Measurements from ENCODE around the gene ZNF488. TPM values are rescaled to one million over a fixed set of nuclear protein-coding genes. Genes with fewer than 3 reads are reported as not detected.

Gene ZNF488
- total RNA-seq, 1 donor, result 0.18 TPM

DNA sequence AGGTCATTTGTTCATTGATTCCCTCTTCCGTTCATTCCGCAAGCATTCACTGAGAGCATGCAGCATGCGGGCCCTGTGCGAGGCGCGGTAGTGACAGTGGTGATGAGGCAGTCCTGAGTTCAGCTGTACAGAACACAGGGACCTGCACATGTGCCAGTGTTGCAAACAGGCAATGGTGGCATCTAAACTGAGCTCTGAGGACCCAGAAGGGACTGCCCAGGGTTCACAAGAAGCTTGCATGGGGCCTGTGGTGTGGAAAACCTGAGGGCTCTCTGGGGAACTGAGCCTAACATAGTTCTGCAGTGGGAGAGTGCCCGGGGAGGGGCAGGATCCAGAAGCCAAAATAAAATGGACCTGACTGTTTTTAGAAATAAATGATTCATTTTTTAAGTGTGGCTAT lies 13.2 kb downstream of the ZNF488 start:
- no peak for DNase-seq (ENCODE audit: low read depth)
- H3K4me3 ChIP-seq (ENCODE audit: low read depth, low read length), result no peak overlapping the region
- no peak for TF ChIP-seq CTCF (IDR thresholded peaks at IDR 0.05; ENCODE audit: insufficient read depth, low read length)

GRCh38 chr10:47370015-47370767 lies 13.9 kb downstream of the ZNF488 start:
- TF ChIP-seq CTCF (IDR thresholded peaks at IDR 0.05; ENCODE audit: insufficient read depth, low read length), result no peak
- H3K4me3 ChIP-seq (ENCODE audit: low read depth, low read length), result no peak overlapping the region
- DNase-seq (ENCODE audit: low read depth), result no peak

DNA sequence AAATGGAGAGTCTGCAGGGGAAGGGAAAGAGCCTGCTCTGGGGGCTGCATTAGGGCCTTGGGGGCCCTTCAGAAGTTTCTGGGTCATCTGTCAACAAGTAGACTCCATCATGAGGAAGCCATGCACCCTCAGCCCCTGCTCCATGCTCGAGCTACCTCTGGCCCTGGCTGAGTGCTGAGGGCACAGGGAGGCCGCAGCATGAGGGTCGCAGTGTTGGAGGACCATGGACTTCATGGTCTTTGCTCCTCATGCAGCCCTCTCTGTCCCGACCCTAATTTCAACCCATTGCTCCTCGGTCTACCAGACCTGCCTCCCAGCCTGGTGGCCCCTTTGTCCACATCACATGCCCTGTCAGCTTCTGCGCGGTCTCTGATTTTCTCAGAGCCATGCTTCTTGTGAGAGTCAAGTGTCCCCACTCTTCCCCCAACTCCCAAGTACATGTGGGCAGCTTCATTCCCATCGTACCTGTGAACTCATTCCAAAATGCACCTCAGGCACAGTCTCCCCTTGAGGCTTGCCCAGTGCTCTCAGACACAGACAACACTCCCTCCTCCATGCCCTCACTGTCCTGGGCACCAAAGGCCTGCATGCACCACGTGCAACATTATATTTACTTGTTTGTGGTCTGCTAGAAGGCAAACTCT lies 14.7 kb downstream of the ZNF488 start:
- H3K4me3 ChIP-seq (ENCODE audit: low read depth, low read length), result no peak overlapping the region
- DNase-seq (ENCODE audit: low read depth), result no peak
- no peak for TF ChIP-seq CTCF (IDR thresholded peaks at IDR 0.05; ENCODE audit: insufficient read depth, low read length)

GRCh38 chr10:47368431-47369180 lies 15.5 kb downstream of the ZNF488 start:
- TF ChIP-seq CTCF (IDR thresholded peaks at IDR 0.05; ENCODE audit: insufficient read depth, low read length), result no peak
- no peak for DNase-seq (ENCODE audit: low read depth)
- H3K4me3 ChIP-seq (ENCODE audit: low read depth, low read length), result no peak overlapping the region

- no peak for TF ChIP-seq CTCF (IDR thresholded peaks at IDR 0.05; ENCODE audit: insufficient read depth, low read length)
- DNase-seq (ENCODE audit: low read depth), result no peak
- no peak overlapping the region for H3K4me3 ChIP-seq (ENCODE audit: low read depth, low read length)
These were observed 16.4 kb downstream of the ZNF488 start for GRCh38 chr10:47367646-47368045.

DNA sequence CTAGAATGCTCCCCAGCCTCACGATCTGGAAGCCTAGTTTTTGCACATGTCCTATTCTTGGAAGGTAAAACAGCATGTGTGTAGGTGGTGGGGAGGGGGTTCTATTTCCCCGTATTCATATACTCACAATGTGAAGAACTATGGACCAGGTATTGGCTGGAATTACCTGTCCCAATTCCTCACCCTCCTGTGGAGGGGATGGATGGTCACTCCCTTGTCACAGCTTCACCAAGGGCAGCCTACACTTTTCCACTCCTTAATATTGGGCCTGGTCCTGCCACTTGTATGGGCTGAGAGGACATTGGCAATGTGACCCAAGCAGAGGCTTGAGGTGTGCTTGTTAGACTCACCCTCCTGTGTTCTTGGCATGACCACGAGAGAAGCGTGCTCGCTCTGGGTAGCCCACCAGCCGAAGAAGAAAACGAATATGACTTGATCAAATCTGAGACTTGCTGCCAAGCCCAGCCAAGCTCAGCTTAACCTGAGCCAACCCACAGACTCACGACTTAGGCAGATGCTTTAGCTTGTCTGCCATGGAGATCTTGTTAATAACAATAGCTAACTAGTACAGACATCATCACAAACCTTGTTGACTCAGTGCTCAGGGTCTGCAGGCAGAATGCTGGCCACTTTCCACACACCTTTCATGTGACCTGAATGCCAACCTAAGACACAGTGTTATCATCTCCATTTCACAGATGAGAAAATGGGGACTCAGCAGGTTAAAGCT lies 17.2 kb downstream of the ZNF488 start:
- no peak overlapping the region for H3K4me3 ChIP-seq (ENCODE audit: low read depth, low read length)
- no peak for TF ChIP-seq CTCF (IDR thresholded peaks at IDR 0.05; ENCODE audit: insufficient read depth, low read length)
- DNase-seq (ENCODE audit: low read depth), result no peak
